ENCODE results near the gene PLEKHG1.

DNA sequence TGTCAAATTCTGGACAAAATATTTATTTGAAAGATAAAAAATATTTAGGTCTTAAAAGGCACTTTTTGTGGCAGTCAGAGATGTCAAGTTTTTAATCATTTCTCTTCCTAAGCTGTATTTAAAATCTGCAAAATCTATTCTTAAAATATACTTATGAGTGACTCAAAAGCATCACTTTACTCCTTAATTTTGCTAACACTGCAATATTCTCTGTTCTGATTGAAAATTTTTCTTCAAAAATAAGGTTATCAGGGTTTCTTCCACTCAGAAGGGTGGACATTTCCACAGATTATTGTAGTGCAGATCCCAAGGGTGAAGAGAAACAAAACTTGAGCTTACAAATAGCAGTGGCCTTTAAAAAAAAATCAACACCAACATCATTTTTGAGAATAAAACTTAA is 27.5 kb downstream of the PLEKHG1 start:
- TF ChIP-seq, protein P1, sequence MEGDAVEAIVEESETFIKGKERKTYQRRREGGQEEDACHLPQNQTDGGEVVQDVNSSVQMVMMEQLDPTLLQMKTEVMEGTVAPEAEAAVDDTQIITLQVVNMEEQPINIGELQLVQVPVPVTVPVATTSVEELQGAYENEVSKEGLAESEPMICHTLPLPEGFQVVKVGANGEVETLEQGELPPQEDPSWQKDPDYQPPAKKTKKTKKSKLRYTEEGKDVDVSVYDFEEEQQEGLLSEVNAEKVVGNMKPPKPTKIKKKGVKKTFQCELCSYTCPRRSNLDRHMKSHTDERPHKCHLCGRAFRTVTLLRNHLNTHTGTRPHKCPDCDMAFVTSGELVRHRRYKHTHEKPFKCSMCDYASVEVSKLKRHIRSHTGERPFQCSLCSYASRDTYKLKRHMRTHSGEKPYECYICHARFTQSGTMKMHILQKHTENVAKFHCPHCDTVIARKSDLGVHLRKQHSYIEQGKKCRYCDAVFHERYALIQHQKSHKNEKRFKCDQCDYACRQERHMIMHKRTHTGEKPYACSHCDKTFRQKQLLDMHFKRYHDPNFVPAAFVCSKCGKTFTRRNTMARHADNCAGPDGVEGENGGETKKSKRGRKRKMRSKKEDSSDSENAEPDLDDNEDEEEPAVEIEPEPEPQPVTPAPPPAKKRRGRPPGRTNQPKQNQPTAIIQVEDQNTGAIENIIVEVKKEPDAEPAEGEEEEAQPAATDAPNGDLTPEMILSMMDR (IDR thresholded peaks at IDR 0.05; ENCODE audit: poor library complexity, severe bottlenecking) = no peak
- TF ChIP-seq EZH2 (IDR thresholded peaks at IDR 0.05; ENCODE audit: borderline replicate concordance, insufficient read depth, low read length, poor library complexity, severe bottlenecking) = no peak
- TF ChIP-seq, protein P2, sequence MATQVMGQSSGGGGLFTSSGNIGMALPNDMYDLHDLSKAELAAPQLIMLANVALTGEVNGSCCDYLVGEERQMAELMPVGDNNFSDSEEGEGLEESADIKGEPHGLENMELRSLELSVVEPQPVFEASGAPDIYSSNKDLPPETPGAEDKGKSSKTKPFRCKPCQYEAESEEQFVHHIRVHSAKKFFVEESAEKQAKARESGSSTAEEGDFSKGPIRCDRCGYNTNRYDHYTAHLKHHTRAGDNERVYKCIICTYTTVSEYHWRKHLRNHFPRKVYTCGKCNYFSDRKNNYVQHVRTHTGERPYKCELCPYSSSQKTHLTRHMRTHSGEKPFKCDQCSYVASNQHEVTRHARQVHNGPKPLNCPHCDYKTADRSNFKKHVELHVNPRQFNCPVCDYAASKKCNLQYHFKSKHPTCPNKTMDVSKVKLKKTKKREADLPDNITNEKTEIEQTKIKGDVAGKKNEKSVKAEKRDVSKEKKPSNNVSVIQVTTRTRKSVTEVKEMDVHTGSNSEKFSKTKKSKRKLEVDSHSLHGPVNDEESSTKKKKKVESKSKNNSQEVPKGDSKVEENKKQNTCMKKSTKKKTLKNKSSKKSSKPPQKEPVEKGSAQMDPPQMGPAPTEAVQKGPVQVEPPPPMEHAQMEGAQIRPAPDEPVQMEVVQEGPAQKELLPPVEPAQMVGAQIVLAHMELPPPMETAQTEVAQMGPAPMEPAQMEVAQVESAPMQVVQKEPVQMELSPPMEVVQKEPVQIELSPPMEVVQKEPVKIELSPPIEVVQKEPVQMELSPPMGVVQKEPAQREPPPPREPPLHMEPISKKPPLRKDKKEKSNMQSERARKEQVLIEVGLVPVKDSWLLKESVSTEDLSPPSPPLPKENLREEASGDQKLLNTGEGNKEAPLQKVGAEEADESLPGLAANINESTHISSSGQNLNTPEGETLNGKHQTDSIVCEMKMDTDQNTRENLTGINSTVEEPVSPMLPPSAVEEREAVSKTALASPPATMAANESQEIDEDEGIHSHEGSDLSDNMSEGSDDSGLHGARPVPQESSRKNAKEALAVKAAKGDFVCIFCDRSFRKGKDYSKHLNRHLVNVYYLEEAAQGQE (IDR thresholded peaks at IDR 0.05; ENCODE audit: borderline replicate concordance) = no peak
- TF ChIP-seq SMC3 (conservative IDR thresholded peaks at IDR 0.05; ENCODE audit: poor library complexity) = no peak
- TF ChIP-seq TAF1 (IDR thresholded peaks at IDR 0.05; ENCODE audit: low read depth) = no peak
- no peak for TF ChIP-seq EP300 (conservative IDR thresholded peaks at IDR 0.05; ENCODE audit: poor library complexity, severe bottlenecking)

Data from neural cell (in vitro differentiated cells).